NCI-H82 (cell line): ENCODE measurements around the gene RBM33.
A peak's percentile ranks its signal among the peaks of the same experiment; 100 is the strongest.

Source experiments
- DNase-seq: peaks from one replicate; lab custom pipeline; 2025; lab: John Stamatoyannopoulos, UW

The RBM33 gene

DNA sequence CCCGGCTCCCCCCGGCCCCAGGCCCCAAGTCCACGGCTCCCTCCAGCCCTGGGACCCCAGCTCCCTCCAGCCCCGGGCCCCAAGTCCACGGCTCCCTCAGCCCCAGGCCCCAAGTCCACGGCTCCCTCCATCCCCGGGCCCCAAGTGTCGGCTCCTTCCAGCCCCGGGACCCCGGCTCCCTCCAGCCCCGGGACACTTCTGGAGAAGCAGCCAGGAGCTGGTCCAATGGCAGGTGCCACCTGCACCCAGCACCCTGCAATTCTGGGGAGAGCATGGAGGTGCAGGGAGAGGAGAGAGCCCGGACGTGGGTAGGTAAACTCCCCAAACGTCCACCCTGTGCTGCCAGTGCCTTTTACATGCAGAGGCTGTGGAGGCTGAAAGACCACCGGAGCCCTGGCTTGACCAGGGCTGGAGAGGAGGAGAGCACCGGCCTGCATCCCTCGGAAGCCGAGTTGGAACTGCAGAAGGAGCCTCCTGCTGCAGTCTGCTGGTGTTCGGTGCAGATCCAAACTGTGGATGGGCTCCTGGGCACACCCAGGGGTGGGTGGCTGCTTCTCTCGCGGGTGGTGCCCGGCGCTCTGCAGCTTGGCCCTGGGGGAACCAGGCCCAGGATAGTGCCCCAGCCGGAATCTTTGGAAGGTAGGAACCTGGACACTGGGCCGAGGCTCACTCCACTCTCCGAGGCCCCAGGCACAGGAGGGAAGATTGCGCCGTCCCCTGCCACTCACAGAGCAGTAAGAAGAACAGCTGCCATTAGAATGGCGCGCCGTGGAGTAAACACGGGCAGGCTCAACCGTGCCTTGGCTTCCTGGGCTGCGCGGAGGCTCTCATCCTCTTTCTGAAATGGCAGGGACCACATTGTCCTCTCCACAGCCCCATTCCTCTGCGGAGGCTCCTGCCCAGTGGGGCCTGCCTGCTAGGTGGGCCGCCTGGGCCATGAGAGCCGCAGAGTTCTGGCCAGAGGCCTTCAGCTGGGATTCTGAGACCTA, 153.1 kb downstream of the RBM33 start:
- no peak for DNase-seq

DNA sequence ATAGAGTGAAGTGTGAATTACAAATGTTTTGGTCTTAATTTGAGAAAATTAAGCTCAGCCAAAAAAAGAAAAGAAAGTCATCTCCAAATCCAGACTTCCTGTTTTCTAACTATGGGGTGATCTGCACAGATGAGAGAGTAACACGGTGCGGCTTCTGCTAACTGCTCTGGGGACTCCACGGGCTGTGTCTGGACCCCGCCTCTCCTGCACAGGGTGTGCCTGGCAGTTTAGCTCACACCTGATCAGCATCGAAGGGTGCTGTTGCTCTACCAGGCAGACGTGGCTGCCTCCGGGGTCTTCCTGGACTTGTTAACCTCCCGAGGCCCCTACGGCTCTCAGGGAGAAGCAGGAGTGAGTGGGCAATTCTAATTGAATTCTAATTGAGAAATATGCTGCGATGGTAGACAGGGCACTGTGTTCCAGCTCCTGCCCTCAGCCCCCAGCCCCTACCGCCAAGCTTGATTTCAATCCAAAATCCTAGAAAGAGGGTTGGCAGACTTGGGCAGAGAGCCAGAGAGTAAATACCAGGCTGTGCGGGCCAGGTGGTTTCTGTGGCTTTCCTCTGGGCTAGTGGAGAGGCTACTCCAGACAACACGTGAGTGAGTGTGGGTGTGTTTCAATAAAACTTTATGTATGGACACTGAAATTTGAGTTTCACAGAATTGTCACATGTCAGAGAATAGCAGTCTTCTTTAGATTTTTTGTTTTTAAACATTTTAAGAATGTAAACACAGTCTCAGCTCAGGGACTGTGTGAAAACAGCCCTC, 154.4 kb downstream of the RBM33 start:
- DNase-seq = no peak

DNA sequence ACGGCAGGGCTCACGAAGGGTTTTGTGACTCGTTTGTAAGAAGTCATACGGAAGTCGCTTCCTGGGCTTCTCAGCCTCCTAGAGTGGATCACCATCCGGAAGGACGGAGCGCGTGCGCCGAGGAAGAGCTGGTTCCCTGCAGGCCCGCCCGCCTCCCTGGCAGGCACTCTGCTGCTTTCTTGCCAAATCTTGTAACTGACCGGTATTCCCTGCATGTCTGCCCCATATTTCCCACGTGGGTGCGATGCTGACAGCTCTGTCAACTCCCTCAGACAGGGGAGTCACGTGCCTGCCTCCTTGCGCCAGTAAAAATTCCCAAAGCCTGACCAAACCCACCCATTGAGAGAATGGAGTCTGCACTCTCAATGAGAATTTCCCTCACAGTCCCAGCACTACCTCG, 155.1 kb downstream of the RBM33 start:
- no peak for DNase-seq

DNA sequence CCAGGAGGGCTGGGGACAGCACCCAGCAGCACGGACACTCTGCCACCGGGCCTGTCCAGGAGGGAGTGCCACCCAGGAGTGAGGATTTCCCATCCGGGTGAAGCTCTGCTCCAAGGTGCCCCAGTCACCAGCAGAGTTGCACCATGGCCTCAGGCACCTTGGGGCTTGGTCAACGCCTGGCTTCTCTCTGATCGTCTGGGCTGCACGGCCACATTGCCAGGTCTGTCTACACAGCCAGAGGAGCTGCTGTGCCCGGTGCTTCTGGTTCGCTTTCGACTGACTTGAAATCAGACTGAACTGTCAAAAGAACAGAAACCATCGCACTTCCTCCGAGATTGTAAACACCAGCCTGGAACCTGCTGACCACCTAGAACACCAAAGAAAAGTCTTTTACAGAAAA, 155.8 kb downstream of the RBM33 start:
- no peak for DNase-seq

DNA sequence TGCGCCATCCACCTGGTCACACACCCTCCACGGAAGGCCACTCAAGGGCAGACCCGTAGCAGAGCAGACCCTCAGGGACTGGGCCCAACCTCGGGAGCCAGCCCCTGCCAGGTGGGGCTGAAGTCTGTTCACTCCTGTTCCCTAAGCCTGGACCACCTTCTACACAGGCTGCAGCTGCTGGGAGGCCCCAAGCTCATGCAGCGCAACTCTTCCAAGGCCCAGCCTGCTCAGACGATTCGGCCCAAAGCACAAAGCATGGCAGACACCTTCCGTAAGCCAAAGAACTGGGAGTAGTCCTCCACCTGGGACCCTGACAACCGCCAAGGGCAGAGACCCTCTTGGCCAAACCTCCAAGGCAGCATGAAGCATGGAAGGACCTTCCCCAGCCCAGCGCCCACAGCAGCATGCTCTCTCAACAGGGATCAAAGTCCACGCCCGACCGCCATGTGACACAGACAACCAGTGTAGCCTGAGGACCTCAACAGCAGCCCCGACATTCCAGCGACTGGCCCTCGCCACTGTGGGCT, 156.3 kb downstream of the RBM33 start:
- DNase-seq = no peak

DNA sequence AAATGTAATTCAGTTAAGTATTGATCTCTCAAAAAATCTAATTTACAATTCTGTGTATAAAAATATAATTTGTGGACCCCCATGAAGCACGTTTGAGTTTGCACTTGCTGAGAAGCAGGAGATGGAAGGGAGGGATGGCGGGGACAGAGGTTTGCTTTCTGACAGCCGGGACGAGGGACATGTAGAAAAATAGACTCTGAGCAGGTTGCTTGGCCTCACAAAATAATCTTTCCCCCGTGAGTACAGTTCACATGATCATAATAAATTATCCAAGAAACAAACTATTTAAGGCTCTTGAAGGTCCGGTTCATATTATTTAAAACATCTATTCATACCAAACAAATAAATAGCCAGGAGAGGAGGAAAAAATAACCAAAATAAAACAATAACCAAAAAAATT, 157.8 kb downstream of the RBM33 start:
- DNase-seq = no peak

DNA sequence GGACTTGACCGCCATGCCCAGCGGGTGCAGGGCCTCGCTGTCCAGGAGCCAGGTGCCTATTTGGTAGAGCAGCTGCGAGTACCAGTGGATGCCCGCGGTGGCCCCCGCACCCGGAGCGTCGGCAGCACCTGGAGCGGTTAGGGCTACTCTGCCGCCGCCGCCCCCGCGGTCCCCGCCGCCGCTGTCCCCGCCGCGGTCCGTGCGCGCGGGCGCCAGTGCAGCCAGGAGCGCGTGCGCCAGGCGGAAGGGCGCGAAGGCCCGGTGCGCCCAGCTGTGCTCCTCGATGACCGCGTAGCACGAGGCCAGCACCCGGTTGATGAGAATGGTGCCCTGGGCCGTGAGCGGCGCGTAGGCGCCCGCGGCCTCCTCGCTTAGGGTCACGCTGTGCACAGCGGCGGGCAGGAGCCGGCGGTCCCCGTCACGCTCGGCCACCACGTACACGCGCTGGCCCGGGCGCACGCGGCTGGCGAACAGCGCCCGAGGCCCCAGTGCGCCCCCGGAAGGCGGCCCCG, 158.5 kb downstream of the RBM33 start:
- DNase-seq = no peak

DNA sequence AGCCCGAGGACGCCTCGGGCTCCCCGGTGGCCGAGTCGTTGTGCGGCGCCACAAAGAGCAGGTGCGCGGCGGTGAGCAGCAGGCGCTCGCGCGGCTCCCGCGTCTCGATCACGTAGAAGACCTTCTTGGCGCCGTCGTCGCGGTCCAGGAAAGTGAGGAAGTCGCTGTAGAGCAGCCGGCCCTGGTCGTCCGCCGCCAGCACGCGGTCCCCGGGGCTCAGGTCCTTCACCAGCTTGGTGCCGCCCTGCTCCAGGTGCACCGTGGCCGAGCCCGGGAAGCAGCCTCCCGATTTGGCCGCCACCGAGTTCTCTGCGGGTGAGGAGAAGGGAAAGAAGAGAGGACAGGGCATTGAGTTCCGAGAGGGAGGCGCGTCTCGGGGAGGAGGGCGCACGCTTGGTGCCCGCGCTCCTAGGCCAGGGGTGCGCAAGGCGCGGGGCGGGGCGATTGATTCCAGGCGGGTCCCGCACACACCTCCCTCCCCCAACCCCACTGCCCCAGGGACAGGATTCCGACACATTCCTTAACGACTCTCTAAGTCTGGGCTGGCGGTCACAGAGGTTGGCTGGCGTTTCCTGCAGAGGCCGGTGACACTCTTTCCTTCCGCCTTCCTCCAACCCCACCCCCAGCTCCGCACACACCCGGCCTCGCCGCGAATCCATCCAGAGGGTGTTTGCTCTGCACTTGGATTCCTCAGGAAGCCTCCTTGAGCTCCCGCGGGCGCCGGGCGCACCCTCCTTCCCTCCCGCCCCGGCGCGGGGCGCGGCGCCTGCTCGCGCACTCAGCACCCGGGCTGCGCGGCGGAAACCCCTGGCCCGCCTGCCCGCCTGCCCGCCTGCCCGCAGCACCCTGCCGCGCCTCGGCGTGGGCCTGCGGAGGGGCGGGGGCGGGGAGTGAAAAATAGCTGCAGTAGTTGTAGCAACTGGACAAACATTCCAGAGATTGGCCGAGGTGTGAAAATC, 159.2 kb downstream of the RBM33 start:
- peak; percentile 22 for DNase-seq

DNA sequence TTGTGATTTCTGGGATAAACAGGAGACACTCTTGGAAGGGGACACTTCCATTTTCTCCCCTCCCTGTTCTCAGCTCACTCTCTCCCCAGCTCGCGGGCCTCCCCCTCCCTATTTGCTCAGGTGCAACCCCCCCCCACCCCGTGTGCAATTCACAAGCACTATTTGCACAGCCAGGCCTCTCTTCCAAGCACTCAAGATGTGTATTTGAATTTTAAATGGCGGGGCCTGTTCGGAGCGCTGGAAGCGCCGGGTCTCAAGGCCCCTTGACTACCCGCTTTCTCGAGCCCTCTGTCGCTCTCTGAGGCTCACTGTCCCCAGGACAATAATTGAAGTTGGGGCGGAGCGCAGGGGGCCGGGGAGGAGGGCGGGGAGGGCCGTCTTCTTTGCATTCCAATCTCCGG, 160.0 kb downstream of the RBM33 start:
- DNase-seq = no peak

DNA sequence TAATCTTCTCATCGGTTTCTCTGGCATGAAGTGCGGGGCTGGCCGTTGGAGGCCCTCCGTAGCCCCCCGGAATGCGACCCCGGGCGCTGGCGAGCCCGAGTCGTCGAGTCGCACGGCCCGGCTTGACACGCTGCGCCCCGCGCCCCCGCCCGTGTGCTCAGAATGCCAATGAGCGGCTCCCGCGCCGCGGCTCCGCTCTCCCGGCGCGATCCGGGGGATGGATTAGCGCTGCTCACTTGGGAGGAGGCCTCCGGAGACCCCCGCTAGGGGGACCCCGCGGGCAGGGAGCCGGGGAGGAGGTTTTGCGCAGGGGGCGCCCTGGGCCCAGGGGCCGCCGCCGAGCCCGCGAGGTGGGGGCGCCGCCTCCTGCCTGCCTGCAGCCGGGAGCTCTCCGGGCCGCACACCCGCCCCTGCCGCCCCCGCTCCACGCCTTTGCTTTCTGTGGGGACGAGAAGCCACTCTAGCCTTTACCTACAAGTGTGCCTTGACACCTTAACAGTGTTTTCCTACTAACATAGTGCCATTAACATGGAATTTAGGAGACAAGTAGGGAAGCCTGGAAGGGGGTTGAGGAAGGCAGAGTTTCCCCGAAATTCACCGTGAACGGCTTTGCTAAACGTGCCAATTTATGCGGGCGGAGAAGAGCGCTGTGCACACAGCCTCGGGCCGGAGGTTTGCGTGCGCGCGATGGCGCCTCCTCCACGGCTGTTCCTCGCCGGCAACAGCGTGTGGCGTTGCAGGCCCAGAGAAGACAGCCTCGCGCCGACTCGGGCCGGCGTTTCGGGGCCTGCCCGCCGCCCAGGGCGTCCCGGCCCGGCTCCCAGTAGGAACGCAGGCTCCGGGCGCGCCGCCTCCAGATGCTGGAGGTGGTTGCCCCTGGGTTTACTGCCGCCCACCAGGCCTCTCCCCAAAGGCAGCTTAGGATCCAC, 160.7 kb downstream of the RBM33 start:
- peak; percentile 82 for DNase-seq

DNA sequence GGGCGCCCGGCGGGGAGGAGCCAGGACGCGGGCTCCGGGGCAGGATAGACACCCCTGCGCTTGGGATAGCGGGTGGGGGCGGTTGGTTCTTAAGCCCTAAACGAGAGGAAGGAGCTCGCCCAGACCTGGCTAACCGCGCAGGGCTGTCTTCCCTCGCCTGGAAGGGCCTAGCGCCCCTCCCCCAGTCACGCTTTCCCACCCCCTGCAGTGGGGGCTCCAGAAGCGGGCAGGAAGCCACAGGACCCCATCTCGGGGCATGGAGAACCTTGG, 161.3 kb downstream of the RBM33 start:
- no peak for DNase-seq

DNA sequence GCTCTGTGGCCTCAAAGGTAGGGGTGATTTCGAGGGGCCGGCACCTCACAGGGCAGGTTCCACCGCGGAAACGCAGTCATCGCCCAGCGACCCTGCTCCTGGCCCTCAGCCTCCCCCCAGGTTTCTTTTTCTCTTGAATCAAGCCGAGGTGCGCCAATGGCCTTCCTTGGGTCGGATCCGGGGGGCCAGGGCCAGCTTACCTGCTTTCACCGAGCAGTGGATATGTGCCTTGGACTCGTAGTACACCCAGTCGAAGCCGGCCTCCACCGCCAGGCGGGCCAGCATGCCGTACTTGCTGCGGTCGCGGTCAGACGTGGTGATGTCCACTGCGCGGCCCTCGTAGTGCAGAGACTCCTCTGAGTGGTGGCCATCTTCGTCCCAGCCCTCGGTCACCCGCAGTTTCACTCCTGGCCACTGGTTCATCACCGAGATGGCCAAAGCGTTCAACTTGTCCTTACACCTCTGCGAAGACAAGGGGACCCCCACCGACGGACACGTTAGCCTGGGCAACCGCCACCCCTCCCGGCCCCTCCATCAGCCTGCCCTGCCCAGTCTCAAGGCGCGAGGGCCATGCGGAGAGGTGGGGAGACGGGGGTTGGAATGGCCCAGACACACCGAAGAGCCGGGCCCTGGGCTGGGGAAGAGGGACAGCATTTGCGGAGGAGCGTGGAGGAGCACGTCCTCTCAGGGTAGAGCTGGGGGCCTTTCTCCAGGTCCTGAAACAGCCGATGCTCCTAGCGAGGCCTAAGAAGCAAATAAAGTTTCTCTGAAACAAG, 161.8 kb downstream of the RBM33 start:
- no peak for DNase-seq

DNA sequence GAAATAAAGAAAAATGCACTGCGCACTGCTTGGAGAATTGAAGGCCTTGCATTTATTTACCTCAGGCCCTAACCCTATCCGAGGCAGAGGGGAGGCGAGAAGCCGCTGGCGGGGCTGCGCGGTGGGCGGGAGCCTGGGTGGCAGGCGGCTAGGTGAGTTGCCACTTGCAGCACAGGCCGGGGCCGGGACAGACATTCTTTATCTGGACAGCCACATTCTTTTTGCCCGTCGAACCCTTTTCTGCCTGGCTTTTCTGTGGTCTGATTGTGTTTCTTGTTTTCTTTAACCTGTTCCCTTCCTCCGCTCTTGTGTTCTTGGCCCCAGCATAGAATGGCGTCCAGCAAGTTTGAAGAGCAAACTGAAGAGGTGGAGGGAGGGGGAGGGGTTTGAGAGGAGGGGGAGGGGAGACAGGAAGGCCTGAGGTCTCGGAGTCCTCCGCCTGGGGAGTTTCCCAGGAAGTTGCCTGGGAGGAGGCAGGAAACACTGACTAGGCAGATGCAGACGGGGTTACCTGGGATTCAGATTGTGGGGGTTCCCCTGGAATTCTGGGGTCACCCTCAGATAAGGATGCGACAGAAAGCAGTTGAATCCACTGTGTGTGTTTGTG, 162.7 kb downstream of the RBM33 start:
- DNase-seq = no peak

DNA sequence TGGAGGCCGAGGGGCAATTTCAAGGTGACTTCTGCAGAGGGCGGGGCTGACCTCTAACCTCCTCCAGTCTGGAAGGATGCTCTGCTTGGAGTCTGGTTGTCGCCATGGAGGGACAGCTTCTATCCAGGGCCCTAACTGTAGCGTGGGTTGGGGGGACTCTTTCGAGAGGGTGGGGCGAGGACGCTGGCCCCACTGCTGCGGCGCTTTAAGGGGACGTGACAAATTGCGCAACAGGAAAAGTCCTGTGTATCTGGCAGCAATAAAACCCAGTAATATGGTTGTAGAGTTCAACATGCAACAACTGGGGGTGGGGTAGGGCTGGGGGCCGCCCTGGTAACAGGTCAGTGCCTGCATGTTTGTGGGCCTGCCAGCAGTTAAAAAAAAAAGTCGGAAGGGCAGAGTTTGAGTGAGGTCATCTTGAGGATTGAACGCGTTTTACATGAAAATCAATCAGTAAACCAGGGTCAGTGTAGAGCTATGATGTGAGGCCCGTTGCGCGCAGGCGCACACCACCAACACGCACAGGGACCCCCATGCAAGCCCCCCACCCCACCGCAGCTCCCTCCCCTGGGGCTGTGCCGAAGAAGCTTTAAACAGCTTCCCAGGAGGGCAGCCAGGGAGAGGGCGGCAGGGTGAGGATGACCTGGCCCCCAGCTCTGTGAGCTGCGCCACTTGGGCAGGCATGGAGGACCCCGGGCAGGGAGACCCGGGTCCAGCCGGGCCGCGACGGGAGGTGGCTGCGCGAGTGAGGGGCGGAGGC, 163.5 kb downstream of the RBM33 start:
- no peak for DNase-seq

DNA sequence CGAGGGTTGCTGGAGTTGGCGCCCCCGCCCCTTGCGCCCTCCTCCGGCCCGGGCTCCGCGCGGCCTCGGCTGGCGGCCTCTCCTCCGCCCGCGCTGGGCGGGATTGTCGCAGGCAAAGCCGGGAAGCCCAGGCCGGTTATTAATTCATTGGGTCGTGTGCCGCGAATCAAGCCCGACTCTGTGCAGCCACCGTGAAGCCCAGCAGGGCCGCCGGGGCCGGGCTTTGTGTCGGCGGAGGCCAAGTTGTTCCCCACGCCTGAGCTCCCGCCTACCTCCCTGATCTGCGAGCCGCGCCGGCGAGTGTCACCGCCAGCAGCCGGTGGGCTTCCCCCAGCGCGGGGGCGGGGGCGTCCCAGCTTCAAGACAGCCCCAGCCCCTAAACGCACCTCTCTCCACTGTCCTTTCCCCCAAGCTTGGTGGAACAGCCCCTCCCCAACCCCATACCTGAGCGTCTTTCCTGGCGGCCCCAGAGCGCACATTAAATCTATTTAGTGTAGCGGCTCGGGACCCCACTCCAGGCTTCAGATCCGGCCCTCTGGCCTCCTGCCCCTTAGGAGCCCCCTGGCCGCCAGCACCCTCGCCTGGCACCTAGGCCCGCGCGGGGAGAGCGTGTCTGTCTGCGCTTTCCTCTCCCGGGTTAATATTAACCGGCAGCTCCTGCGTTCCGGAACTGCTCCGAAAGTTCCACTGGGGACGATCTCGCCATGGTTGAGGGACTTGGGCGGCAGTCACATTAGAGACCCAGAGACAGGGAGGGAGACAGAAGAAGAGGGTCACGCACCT, 164.3 kb downstream of the RBM33 start:
- DNase-seq = no peak

DNA sequence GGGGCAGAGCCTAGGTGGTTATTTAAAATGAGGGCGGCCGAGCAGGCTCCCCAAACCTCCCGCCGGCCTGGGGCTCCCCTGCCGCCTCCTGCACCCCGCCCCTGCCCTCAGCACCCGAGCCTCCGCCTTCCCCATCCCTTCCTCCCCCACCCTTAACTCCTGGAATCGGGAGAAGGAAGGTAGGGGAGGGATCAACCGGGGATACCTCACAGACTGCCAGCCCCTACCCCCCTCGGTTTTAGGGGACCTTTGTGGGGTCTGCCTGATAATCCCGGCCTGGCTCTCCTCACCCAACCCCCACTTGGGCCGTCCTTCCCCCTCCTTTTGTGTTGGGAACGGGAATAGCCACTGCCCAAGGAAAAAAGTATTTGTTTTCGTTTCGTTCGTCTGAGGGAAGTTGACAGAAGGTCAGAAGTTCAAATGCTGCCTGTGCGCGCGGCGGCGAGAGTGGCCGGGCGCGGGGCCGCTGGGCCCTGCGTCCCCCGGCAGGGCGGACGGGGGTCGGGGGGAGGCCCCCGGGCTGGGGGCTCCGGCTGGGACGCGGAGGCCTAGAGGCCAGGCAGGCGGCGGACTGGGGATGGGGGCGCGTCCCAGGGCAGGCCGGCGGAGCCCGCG, 165.0 kb downstream of the RBM33 start:
- DNase-seq = no peak
